Measurements from ENCODE around the gene MTERF4. TPM values are rescaled to one million over a fixed set of nuclear protein-coding genes. Genes with fewer than 3 reads are reported as not detected.

The MTERF4 gene
- total and polyA plus RNA-seq, 8 donors = 14.0 to 36.8 (median 16.8) TPM

GRCh38 chr2:241065355-241065803 is 36.7 kb downstream of the MTERF4 start:
- H3K4me1 ChIP-seq = peaks cover 0 to 4% (median 0%) of the 10 kb centered on the region in 3 donors
- H3K4me3 ChIP-seq = no peak overlapping the region
- DNase-seq = peak in 3 of 6 donors; percentile 24 to 69 (median 51)
- H3K9me3 ChIP-seq = no peaks in the 10 kb centered on the region
- H3K27me3 ChIP-seq = no peaks in the 10 kb centered on the region
- no peak for ATAC-seq
- H3K27ac ChIP-seq = no peak overlapping the region
- no peak for FAIRE-seq
- H3K36me3 ChIP-seq = peaks cover 0 to 6% (median 0%) of the 10 kb centered on the region in 3 donors
- intact Hi-C loops (cut with DNase I) = no loop called here
- 92 to 94% methylated on average over 27 of the region's 27 CpGs for WGBS, 2 donors
- no peak for TF ChIP-seq CTCF (IDR thresholded peaks at IDR 0.05)

- FAIRE-seq (no peak), ATAC-seq (no peak), DNase-seq (peak in 2 of 6 donors; percentile 19 to 32)
- intact Hi-C loops (cut with DNase I) = no loop called here
- Histone ChIP-seq H3K36me3 (peaks cover 0 to 6% (median 0%) of the 10 kb centered on the region in 3 donors), H3K27me3 (no peaks in the 10 kb centered on the region), H3K4me1 (peaks cover 0 to 4% (median 0%) of the 10 kb centered on the region in 3 donors), H3K4me3 (no peak overlapping the region), H3K9me3 (no peaks in the 10 kb centered on the region), H3K27ac (no peak overlapping the region)
- no peak for TF ChIP-seq CTCF (IDR thresholded peaks at IDR 0.05)
- 89 to 94% methylated on average over 22 to 23 of the region's 23 CpGs for WGBS, 2 donors
Measured at GRCh38 chr2:241064802-241065354, 37.2 kb downstream of the MTERF4 start.

- Histone ChIP-seq H3K27me3 (no peaks in the 10 kb centered on the region), H3K9me3 (no peaks in the 10 kb centered on the region), H3K4me3 (peak overlapping the region in 3 of 4 donors; percentile 15 to 40 (median 34)), H3K4me1 (peaks cover 0 to 4% (median 0%) of the 10 kb centered on the region in 3 donors), H3K36me3 (peaks cover 0 to 4% (median 0%) of the 10 kb centered on the region in 3 donors), H3K27ac (peak overlapping the region in 2 of 4 donors; percentile 3 to 23)
- peak; percentile 72 to 92 (median 82) for DNase-seq
- FAIRE-seq = no peak
- ATAC-seq = peak; percentile 92 to 94 (median 92)
- no peak for TF ChIP-seq CTCF (IDR thresholded peaks at IDR 0.05)
- 22 to 36% methylated on average over 24 to 32 of the region's 32 CpGs for WGBS, 2 donors
- intact Hi-C loops (cut with DNase I) = no loop called here
Measured at GRCh38 chr2:241064008-241064801, 37.9 kb downstream of the MTERF4 start.

- Histone ChIP-seq H3K27me3 (no peaks in the 10 kb centered on the region), H3K4me3 (peak overlapping the region in 3 of 4 donors; percentile 15 to 40 (median 34)), H3K36me3 (no peaks in the 10 kb centered on the region), H3K9me3 (no peaks in the 10 kb centered on the region), H3K4me1 (peaks cover 0 to 4% (median 0%) of the 10 kb centered on the region in 3 donors), H3K27ac (peak overlapping the region in 1 of 4 donors; percentile 3)
- DNase-seq = peak in 4 of 6 donors; percentile 32 to 66 (median 52)
- 12 to 23% methylated on average over 7 to 8 of the region's 8 CpGs for WGBS, 2 donors
- peak; percentile 44 to 62 (median 61) for ATAC-seq
- FAIRE-seq = no peak
- intact Hi-C loops (cut with DNase I) = no loop called here
- no peak for TF ChIP-seq CTCF (IDR thresholded peaks at IDR 0.05)
Measured at GRCh38 chr2:241063587-241063986, 38.5 kb downstream of the MTERF4 start.

All from pancreas (tissue), 10 donors.